GM12801 (cell line): Measurements from ENCODE around the gene BNIP5.
A peak's percentile ranks its signal among the peaks of the same experiment; 100 is the strongest.

Source experiments
- CTCF ChIP-seq: IDR thresholded peaks from one replicate; pipeline ENCODE4 v1.5.1; 2011; ENCODE audit warnings: control low read depth; ENCODE audit not compliant: insufficient read length; ENCODE audit errors: extremely low read depth

BNIP5 gene

GRCh38 chr6:36306375-36306774 is 30.3 kb downstream of the BNIP5 start:
- TF ChIP-seq CTCF = no peak

GRCh38 chr6:36305885-36306284 is 30.8 kb downstream of the BNIP5 start:
- no peak for TF ChIP-seq CTCF

DNA sequence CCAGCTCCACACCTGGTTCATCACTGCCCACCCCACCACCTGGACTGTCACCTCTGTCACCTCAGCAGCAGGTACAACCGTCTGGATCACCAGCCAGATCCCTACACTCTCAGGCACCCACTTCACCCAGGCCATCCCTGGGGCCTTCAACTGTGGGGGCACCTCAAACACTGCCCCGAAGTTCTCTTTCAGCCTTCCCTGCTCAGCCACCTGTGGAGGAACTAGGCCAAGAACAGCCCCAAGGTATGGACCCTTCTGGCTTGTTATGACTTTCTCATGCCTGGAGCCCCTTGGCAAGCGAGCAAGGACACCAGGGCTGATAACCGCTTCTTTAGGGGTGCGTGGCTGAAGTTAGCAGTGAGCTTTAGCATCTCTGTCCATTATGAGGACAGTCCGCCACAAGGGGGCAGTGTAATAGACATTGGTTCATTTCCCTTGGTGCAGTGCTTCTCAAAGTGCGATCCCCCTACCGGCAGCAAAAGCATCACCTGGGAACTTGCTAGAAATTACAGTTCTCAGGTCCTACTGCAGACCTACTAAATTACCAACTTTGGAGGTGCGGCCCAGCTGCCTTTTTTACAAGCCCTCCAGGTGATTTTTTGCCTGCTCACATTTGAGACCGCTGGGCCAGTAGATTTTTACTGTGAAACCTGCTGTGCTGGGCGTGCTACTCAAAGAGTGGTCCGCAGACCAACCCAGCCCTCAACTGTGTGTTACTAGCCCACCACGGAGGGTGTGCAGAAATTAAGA is 34.3 kb downstream of the BNIP5 start:
- TF ChIP-seq CTCF = peak; percentile 87

- TF ChIP-seq CTCF = no peak
Observed at GRCh38 chr6:36301781-36302180, 34.9 kb downstream of the BNIP5 start.

- TF ChIP-seq CTCF = no peak
Observed at GRCh38 chr6:36301085-36301658, 35.5 kb downstream of the BNIP5 start.

- TF ChIP-seq CTCF = no peak
Observed at GRCh38 chr6:36298027-36298426, 38.7 kb downstream of the BNIP5 start.

- no peak for TF ChIP-seq CTCF
Observed at GRCh38 chr6:36297511-36297910, 39.2 kb downstream of the BNIP5 start.
